Progenitor cell of endocrine pancreas (in vitro differentiated cells): ENCODE measurements around the gene C5orf58. TPM values are rescaled to one million over a fixed set of nuclear protein-coding genes. Genes with fewer than 3 reads are reported as not detected.
"Not testable (repeated sequence)": the region's sequence is repeated elsewhere in the genome, so short reads cannot be mapped to it uniquely, and the experiment has no call there.

Source experiments
- DNase-seq: peaks from one replicate; pipeline ENCODE4 v3.0.0; 2021; ENCODE audit warnings: low spot score; ENCODE audit not compliant: unreplicated experiment
- H3K27ac Mint-ChIP-seq: 2 replicates; pipeline ENCODE4 v1.8.0; 2021; ENCODE audit warnings: mild to moderate bottlenecking, moderate library complexity, mixed read lengths
- H3K27me3 Mint-ChIP-seq: 2 replicates; pipeline ENCODE4 v1.8.0; 2021; ENCODE audit warnings: mixed read lengths
- H3K36me3 Mint-ChIP-seq: 2 replicates; pipeline ENCODE4 v1.8.0; 2022; ENCODE audit warnings: mixed read lengths; ENCODE audit not compliant: insufficient read depth
- H3K4me1 Mint-ChIP-seq: 2 replicates; pipeline ENCODE4 v1.8.0; 2021; ENCODE audit warnings: low read depth, mixed read lengths
- H3K4me3 Mint-ChIP-seq: 2 replicates; pipeline ENCODE4 v1.8.0; 2021; ENCODE audit warnings: low read depth, mild to moderate bottlenecking, moderate library complexity, mixed read lengths
- H3K9me3 Mint-ChIP-seq: 2 replicates; pipeline ENCODE4 v1.8.0; 2021; ENCODE audit warnings: low read depth, mixed read lengths
- total RNA-seq: library from RNA; stranded (reverse); gene quantifications from 2 replicates; pipeline ENCODE4 v1.2.1, GENCODE V29; 2021
- TF ChIP-seq, protein P1 (sequence below): fragments of 200-600 bp; sonication (generic); IDR thresholded peaks from one replicate; pipeline ENCODE4 v1.5.0; 2021; ENCODE audit warnings: antibody characterized with exemption, mild to moderate bottlenecking; ENCODE audit not compliant: unreplicated experiment

The C5orf58 gene
- total RNA-seq, 1 donor from 2014 or later, result not detected

DNA sequence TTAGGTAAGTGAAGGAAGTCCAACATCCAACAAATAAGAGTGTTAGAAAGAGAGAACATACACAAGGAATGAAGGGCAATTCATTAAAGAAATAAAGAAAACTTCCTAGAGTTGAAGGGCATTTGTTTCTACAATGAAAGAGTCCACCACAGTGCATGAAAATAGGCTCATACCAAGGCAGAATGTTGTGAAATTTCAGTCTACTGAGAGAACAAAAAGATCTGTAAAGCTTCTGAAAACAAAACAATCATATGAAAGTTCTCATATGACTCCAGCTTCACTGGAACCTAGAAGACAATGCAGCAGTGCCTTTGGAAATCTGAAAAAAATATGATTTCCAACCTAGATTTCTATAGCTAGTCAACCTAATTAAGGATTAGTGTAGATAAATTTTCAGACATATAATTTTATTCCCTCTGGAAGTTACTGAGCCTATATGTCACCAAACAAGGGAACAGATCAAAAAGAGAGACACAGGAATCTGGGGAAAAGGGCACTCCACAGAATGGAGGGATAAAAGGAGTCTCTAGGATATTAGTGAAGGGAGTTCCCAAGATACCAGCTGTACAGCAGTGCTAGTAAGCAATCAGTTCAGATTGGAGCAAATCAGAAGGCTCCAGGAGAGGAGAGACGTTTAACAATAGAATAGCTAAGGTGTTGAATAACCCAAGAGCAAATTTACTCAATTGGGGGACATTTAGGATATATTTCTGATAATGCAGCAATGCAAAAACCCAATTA is 5.8 kb downstream of the C5orf58 start:
- H3K36me3 Mint-ChIP-seq, result no peaks in the 10 kb centered on the region
- H3K27me3 Mint-ChIP-seq, result peaks cover 3% of the 10 kb centered on the region
- H3K4me1 Mint-ChIP-seq, result no peaks in the 10 kb centered on the region
- TF ChIP-seq, protein P1, sequence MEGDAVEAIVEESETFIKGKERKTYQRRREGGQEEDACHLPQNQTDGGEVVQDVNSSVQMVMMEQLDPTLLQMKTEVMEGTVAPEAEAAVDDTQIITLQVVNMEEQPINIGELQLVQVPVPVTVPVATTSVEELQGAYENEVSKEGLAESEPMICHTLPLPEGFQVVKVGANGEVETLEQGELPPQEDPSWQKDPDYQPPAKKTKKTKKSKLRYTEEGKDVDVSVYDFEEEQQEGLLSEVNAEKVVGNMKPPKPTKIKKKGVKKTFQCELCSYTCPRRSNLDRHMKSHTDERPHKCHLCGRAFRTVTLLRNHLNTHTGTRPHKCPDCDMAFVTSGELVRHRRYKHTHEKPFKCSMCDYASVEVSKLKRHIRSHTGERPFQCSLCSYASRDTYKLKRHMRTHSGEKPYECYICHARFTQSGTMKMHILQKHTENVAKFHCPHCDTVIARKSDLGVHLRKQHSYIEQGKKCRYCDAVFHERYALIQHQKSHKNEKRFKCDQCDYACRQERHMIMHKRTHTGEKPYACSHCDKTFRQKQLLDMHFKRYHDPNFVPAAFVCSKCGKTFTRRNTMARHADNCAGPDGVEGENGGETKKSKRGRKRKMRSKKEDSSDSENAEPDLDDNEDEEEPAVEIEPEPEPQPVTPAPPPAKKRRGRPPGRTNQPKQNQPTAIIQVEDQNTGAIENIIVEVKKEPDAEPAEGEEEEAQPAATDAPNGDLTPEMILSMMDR, result no peak
- no peak overlapping the region for H3K27ac Mint-ChIP-seq
- DNase-seq, result no peak
- no peak overlapping the region for H3K4me3 Mint-ChIP-seq
- H3K9me3 Mint-ChIP-seq, result no peaks in the 10 kb centered on the region

DNA sequence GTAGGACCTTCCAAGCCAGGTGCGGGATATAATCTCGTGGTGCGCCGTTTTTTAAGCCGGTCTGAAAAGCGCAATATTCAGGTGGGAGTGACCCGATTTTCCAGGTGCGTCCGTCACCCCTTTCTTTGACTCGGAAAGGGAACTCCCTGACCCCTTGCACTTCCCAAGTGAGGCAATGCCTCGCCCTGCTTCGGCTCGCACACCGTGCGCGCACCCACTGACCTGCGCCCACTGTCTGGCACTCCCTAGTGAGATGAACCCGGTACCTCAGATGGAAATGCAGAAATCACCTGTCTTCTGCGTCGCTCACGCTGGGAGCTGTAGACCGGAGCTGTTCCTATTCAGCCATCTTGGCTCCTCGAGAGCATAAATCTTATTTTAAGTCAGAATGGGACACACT is 12.7 kb downstream of the C5orf58 start:
- peak overlapping the region; percentile 40 for H3K4me3 Mint-ChIP-seq
- not testable (repeated sequence) for DNase-seq, H3K27ac Mint-ChIP-seq, H3K27me3 Mint-ChIP-seq, H3K9me3 Mint-ChIP-seq, H3K36me3 Mint-ChIP-seq, H3K4me1 Mint-ChIP-seq

DNA sequence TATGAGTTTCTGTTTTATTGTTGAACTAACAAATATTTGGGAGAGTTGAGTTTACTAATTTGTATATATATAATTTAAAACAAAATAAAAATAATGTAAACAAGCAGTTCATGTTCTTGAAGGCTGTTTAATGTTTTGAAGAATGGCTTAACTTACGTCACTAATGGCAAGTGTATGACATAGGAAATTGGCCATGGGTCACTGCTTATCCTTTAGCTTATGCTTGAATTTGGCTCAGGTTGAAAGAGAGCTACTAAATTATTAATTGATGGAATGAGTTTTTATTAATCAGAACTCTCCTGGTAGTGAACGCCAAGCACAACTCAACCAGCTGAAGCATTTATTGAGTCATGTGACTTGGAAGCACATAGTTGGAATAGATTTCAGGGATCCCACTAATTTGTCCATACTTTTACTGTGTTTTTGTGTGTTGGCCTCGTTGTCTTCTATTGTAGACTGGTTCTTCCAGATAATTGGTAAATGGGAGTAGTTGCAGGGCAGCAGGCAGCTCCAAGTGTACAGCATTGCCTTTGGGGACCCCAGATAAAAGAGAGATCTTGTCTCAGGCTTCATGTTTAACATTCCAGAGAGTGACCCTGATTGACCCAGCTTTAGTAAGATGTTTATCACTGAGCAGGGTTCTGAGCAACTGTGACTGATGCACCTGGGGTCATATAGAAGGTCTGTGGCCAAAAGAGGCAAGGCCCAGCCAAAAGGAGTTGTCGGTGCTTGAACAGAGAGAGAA is 13.5 kb downstream of the C5orf58 start:
- TF ChIP-seq, protein P1, result no peak
- DNase-seq, result no peak
- peaks cover 9% of the 10 kb centered on the region for H3K9me3 Mint-ChIP-seq
- no peak overlapping the region for H3K4me3 Mint-ChIP-seq
- H3K27me3 Mint-ChIP-seq, result peaks cover 5% of the 10 kb centered on the region
- peaks cover 1% of the 10 kb centered on the region for H3K36me3 Mint-ChIP-seq
- no peak overlapping the region for H3K27ac Mint-ChIP-seq
- peaks cover 2% of the 10 kb centered on the region for H3K4me1 Mint-ChIP-seq

DNA sequence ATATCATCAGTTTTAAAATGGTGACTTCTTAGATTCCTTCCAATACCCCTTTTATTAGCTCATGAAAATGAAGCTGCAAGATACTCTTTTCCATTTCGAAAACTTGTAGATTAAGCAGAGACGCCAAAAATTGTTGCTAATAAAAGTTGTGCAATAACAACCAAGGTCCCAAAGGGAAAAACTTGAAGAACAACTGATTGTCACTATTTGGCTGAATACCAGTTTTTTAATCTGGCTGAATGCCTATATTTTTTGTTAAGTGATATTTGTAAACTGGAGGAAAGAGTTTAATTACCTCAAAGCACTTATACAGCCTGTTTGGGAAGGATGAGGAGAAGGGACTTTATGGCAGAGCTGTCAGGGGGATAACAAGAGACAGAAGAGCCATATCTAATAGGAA is 14.6 kb downstream of the C5orf58 start:
- TF ChIP-seq, protein P1, result no peak
- Mint-ChIP-seq H3K36me3 (peaks cover 1% of the 10 kb centered on the region), H3K4me1 (peaks cover 5% of the 10 kb centered on the region), H3K4me3 (no peak overlapping the region), H3K27me3 (peaks cover 13% of the 10 kb centered on the region), H3K27ac (no peak overlapping the region), H3K9me3 (peaks cover 9% of the 10 kb centered on the region)
- no peak for DNase-seq

DNA sequence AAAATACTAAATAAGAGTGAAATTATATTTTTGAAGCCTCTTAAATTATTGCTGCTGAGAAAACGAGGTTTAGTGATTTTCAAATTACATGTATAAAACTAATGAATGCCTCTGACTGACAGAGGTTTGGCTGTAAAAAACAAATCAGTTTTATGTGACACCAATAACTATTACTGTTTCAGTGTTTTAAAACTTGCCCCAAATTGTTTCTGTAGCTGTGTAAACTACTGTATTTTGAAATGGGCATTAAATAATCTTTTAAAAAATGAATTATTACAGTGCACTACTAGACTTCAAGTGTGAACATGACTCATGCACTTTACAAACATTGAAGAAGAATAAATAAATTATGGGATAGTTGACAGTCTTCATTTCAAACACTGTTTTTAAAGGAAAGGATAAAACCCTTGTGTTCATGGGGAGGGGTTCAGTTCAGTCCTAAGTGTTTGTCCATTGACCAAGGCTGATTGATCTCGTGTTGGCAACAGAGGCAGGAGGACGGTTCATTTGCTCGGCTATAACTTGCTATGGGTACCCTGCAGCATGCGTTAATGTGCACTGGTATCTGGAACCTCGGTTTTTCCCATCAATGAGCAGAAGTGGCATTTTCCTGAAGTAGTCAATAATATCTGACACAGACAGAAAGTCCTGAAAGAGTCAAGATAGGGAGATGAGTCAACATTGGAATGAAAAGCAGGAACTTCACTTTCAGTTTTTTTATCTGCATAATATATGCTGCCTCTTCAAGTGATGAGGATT is 15.6 kb downstream of the C5orf58 start:
- Mint-ChIP-seq H3K9me3 (peaks cover 9% of the 10 kb centered on the region), H3K4me1 (peaks cover 5% of the 10 kb centered on the region), H3K27me3 (peaks cover 13% of the 10 kb centered on the region), H3K36me3 (peaks cover 1% of the 10 kb centered on the region), H3K27ac (no peak overlapping the region), H3K4me3 (no peak overlapping the region)
- TF ChIP-seq, protein P1, result no peak
- DNase-seq, result no peak

DNA sequence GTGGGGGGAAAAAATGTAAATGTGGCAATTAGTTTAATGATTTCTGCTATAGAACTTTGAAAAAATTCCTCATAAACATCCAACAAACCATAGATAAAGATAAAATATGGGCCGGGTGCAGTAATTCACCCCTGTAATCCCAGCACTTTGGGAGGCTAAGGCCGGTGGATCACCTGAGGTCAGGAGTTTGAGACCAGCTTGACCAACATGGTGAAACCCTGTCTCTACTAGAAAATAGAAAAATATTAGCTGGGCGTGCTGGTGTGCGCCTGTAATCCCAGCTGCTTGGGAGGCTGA is 16.1 kb downstream of the C5orf58 start:
- not testable (repeated sequence) for H3K4me3 Mint-ChIP-seq, H3K9me3 Mint-ChIP-seq, H3K36me3 Mint-ChIP-seq, H3K4me1 Mint-ChIP-seq, H3K27ac Mint-ChIP-seq, DNase-seq
- H3K27me3 Mint-ChIP-seq, result peaks cover 13% of the 10 kb centered on the region
